ENCODE data around the gene STK32B.

DNA sequence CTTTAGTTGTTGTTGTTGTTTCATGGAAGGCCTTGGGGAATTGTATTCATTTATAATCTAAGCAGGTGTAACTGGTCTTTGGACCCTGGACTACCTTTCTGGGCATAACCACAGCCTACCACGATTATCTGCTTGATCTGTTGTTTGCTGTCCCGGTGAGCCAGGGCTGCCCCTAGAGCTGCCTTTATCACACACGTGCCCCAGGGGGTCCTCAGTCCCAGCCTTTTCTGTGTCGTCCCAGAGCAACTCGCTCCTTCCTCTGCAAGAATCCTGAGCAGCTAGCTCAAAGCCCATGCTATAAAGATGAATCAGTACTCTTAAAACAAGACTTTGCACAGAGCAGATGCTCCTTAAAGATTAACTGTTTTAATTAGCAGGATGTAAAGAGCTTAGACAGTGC, 383.9 kb downstream of the STK32B start:
- TF ChIP-seq, protein P1, sequence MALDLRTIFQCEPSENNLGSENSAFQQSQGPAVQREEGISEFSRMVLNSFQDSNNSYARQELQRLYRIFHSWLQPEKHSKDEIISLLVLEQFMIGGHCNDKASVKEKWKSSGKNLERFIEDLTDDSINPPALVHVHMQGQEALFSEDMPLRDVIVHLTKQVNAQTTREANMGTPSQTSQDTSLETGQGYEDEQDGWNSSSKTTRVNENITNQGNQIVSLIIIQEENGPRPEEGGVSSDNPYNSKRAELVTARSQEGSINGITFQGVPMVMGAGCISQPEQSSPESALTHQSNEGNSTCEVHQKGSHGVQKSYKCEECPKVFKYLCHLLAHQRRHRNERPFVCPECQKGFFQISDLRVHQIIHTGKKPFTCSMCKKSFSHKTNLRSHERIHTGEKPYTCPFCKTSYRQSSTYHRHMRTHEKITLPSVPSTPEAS (tag by site-specific recombination; IDR thresholded peaks at IDR 0.05) = no peak
- no peak for TF ChIP-seq CTCF (tag by site-specific recombination; IDR thresholded peaks at IDR 0.05)
- TF ChIP-seq, protein P2, sequence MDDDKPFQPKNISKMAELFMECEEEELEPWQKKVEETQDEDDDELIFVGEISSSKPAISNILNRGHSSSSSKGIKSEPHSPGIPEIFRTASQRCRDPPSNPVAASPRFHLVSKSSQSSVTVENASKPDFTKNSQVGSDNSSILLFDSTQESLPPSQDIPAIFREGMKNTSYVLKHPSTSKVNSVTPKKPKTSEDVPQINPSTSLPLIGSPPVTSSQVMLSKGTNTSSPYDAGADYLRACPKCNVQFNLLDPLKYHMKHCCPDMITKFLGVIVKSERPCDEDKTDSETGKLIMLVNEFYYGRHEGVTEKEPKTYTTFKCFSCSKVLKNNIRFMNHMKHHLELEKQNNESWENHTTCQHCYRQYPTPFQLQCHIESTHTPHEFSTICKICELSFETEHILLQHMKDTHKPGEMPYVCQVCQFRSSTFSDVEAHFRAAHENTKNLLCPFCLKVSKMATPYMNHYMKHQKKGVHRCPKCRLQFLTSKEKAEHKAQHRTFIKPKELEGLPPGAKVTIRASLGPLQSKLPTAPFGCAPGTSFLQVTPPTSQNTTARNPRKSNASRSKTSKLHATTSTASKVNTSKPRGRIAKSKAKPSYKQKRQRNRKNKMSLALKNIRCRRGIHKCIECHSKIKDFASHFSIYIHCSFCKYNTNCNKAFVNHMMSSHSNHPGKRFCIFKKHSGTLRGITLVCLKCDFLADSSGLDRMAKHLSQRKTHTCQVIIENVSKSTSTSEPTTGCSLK (tag by site-specific recombination; IDR thresholded peaks at IDR 0.05) = no peak

Data from HEK293 (cell line).